22Rv1 (cell line): ENCODE data around the gene SMCHD1.

Experiments
- ZFX ChIP-seq: fragments of 450-650 bp; IDR thresholded peaks from 2 replicates; pipeline ENCODE4 v1.6.1; 2017; ENCODE audit warnings: antibody characterized with exemption, borderline replicate concordance
- TF ChIP-seq, protein P1 (sequence below): fragments of 450-650 bp; IDR thresholded peaks from 2 replicates; pipeline ENCODE4 v1.5.1; 2017; ENCODE audit warnings: mild to moderate bottlenecking

DNA sequence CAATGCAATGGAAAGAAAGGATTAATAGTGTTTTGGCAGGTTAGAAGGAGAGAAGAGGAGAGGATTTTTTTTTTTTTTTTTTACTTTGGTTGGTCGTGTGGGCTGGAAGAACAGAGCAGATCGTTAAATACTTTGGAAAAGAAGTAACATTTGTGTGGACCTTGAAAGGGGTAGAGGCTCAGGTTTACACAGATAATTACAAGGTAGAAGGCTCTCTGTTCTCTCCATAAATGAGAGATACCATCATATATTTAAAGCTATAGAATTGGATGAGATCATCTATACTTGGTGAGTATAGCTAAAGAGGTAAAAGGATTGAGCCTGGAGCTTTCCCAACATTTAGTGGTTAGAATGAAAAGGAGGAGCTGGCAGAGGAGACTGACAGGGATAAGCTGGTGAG lies 49.0 kb downstream of the SMCHD1 start:
- TF ChIP-seq, protein P1, sequence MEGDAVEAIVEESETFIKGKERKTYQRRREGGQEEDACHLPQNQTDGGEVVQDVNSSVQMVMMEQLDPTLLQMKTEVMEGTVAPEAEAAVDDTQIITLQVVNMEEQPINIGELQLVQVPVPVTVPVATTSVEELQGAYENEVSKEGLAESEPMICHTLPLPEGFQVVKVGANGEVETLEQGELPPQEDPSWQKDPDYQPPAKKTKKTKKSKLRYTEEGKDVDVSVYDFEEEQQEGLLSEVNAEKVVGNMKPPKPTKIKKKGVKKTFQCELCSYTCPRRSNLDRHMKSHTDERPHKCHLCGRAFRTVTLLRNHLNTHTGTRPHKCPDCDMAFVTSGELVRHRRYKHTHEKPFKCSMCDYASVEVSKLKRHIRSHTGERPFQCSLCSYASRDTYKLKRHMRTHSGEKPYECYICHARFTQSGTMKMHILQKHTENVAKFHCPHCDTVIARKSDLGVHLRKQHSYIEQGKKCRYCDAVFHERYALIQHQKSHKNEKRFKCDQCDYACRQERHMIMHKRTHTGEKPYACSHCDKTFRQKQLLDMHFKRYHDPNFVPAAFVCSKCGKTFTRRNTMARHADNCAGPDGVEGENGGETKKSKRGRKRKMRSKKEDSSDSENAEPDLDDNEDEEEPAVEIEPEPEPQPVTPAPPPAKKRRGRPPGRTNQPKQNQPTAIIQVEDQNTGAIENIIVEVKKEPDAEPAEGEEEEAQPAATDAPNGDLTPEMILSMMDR: no peak
- TF ChIP-seq ZFX: no peak
